Measurements from ENCODE around the gene STAT5B.
"Not testable (repeated sequence)": the region's sequence is repeated elsewhere in the genome, so short reads cannot be mapped to it uniquely, and the experiment has no call there.

The STAT5B gene

DNA sequence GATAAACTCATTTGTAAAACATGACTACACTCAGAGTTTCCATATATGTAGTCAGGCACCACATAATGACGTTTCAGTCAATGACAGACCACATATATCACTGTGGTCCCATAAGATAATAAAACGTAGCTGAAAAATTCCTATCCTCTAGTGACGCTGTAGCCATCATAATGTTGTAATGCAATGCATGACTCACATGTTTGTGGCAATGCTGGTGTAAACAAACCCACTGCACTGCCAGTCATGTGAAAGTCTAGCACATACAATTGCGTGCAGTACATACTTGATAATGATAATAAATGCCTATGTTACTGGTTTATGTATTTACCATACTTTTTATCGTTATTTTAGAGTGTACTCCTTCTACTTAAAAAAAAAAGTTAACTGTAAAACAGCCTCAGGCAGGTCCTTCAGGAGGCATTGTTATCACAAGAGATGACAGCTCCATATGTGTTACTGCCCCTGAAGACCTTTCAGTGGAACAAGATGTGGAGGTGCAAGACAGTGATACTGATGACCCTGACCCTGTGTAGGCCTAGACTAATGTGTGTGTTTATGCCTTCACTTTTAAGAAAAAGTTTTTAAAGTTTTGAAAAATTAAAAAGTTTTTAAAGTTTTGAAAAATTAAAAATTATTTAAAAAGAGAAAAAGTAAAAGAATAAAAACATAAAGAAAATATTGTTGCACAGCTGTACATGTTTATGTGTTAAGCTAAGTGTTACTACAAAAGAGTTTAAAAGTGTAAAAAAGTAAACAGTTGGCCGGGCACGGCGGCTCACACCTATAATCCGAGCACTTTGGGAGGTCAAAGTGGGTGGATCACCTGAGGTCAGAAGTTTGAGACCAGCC is 9.0 kb downstream of the STAT5B start:
- peak; percentile 84 for DNase-seq

DNA sequence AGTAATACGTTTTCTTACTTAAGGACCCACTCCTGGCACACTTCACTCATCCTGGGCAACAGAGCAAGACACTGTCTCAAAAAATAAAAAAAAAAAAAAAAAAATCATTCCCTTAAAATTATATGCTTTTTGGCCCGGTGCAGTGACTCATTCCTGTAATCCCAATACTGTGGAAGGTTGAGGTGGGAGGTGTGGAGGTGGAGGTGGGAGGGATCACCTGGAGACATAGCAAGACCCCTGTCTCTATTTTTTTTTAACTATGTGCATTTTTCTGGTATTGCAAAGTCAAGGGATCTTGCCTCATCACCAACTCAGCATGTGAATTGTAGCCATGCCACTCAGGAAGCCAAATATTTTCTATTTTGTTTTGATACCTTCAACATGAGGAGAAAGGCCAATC is 9.7 kb downstream of the STAT5B start:
- no peak for DNase-seq

DNA sequence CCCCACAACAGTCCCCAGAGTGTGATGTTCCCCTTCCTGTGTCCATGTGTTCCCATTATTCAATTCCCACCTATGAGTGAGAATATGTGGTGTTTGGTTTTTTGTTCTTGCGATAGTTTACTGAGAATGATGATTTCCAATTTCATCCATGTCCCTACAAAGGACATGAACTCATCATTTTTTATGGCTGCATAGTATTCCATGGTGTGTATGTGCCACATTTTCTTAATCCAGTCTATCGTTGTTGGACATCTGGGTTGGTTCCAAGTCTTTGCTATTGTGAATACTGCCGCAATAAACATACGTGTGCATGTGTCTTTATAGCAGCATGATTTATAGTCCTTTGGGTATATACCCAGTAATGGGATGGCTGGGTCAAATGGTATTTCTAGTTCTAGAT is 11.8 kb downstream of the STAT5B start:
- not testable (repeated sequence) for DNase-seq

DNA sequence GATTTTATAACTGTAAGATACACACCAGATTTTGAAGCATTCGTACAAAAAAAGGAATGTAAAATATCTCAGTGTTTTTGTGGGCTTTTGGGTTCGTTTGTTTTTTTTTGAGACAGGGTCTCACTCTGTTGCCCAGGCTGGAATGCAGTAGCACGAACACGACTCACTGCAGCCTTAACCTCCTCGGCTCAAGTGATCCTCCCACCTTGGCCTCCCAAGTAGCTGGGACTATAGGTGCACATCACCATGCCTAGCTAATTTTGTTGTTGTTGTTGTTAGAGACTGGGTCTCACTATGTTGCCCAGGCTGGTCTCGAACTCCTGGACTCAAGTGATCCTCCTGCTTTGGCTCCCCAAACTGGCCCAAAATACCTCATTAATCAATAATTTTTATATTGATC is 15.9 kb downstream of the STAT5B start:
- no peak for DNase-seq

DNA sequence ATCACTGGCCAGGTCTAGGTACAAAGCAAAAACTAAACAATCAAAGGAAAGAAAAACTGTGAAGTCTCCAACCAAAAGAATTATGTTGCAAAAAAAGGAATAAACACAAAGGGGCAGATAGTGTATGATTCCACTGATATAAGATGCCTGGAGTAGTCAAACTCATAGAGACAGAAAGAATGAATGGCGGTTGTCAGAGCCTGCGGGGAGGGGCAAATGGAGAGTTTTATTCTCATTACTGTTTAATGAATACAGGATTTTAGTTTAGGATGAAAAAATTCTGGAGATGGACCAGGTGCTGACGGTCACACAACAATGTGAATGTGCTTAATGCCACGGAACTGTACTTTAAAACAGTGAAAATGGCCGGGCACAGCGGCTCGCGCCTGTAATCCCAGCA is 20.7 kb downstream of the STAT5B start:
- no peak for DNase-seq

DNA sequence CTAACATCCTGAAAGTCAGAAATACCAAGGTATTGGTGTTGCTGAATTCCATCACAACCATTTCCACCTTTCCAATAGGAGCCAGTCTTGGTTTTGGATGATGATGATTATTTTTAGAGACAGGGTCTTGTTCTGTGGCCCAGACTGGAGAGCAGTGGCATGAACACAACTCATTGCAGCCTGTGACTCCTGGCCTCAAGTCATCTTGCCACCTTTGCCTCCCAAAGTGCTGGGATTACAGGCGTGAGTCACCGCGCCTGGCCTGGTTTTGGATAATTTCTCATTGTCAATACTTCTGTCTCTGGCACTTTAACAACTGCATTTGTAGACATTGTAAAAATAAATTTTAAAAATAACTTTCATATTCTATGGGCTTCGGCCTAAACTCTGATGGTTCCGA is 22.6 kb downstream of the STAT5B start:
- DNase-seq = peak; percentile 18

DNA sequence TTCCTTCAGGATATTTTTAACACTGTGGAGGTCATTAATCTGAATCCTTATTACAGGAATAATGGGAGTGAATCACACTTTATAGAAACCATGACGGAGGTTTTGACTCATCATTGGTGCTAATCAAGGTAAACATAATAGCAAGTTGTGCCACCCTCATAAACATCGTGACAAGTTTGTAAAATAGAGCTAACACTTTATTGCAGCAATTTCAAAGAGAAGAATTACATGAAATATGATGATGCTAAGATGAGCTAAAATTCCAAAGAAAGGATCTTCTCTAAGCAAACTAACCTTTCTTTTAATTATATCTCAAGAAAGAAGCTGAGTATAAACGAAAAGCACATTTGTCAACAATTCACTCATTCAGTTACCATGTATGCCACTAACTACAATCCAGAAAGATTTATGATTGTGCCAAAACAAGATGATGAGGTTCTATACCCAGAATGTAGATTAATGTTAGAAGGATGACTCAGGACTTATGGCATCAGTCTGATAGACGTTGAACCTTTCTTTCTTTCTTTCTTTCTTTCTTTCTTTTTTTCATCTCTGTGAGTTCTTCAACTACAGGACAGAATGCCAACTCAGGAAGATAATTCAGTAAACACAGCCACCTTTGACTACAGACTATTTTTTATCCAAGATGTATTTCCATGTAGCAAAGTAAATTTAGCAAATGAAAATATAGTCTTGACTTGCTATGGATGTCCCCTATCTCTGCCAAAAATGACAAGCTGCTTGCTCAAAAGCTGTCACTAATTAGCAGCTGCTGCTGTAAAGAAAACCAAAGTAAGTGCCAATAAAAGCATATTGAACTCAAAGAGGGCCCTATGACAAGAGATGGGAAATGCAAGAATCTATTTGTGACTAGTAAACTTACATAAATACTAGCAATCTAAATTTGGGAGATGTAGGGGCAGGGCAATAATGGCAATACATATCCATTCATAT is 23.3 kb downstream of the STAT5B start:
- peak; percentile 77 for DNase-seq

DNA sequence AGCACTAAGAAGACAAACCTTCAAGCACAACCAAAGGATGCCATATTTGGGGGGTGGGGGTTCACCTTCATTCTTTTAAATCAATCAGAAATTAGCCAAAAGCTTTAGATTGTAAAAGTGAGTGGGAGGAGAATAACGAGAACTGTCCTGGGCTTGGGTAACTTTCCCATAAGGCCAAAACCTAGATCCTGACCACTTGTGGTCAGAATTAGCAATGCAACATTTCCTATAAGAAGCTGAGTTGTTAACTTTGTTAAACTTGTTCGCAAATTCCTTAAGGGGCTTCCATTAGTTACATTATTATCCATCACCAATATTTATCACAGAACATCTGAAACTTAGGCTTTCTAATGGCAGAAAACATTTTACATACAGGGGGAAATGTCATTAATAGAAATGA is 25.1 kb downstream of the STAT5B start:
- peak; percentile 11 for DNase-seq

DNA sequence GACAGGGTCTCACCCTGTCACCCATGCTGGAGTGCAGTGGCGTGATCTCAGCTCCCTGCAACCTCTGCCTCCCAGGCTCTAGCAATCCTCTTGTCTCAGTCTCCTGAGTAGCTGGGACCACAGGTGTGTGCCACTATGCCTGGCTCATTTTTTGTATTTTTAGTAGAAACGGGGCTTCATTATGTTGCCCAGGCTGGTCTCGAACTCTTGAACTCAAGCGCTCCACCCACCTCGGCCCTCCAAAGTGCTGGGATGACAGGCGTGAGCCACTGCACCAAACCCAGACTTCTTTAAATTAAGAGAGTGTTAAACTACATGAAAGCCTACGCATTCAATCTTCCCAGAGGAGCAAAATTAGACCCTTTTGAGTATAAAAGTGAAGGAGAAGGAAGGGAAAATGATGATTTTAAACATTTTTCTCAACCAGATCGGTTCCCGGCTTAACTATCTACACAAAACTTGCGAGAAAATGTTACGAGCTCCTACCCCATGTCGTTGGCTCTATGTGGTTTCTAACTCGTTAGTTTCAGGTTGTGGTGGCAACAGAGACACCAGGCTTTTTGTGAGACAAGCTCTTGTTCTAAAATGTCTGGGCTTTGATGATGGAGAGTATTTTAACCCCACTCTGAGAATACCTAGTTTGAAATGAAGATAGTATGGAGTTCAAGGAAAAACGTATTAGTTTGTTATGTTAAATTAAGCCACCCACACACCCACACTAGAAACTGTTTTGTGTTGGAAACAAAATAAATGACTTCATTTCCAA is 26.3 kb downstream of the STAT5B start:
- no peak for DNase-seq

DNA sequence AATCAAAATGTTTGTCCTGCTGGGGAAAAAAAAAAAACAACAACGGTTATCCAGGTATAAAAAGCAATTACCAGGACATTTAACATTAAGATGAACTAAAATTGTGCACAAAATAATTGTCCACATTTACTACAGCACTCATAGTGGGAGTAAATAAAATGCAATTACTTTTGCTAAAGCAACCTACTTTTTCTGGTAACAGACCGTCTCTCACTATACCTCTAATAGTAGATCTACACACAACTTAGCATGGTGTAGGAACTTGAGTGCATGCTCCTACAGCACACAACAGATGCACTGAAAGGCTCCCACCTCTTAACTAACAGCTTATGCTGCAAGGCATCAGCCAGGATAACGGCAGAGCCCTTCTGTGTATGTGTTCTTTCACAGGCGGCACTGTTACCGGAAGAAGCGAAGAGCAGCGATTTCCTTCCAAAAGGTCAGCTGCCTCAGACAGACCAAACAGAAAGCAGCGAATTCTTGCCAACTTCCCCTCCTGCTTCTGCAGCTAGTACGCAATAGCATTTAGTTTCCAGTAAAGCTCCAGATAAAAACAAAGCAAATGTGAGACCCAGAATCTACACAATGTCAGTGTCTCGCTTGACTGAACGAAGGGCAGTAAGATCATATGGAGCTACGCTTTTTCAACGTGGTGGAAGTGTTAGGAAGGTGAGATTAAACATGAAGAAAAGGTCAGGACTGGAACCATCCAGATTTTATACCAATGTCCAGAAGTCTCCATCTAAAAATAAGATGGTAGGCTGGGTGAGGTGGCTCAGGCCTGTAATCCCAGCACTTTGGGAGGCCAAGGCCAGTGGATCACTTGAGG is 27.6 kb downstream of the STAT5B start:
- DNase-seq = peak; percentile 62

DNA sequence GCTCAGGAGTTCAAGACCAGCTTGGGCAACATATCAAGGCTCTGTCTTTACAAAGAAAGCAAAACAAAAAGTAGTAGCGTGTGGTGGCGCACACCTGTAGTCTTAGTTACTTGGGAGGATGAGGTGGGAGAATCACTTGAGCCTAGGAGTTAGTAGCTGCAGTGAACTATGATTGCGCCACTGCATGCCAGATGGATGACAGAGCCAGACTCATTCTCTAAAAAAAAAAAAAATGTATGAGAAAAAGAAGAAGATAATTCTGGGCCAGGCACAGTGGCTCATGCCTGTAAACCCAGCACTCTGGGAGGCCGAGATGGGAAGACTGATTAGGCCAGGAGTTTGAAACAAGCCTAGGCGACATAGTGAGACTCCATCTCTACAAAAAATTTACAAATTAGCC is 28.5 kb downstream of the STAT5B start:
- peak; percentile 80 for DNase-seq

DNA sequence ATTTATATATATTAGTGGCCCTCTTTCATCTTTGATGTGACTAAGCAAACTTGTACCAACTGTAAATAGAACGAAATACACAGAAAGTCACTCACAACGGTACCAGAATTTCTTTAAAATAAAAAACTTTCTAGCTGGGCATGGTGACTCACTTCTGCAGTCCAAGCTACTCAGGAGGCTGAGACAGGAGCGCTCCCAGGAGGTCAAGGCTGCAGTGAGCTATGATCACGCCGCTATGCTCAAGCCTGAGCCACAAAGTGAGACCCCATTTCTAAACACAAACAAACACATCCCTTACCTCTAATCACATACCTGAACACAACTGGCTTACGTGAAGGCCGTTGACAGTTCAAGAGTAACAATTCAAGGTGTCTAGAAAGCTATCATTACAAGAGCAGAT is 29.7 kb downstream of the STAT5B start:
- DNase-seq = no peak

DNA sequence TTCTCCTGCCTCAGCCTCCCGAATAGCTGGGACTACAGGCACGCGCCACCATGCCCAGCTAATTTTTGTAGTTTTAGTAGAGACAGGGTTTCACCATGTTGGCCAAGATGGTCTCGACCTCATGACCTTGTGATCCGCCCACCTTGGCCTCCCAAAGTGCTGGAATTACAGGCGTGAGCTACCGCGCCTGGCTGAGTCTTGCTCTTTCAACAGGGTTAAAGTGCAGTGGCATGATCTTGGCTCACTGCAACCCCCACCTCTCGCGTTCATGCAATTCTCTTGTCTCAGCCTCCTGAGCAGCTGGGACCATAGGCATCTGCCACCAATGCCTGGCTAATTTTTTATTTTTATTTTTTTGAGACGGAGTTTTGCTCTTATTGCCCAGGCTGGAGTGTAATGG is 31.0 kb downstream of the STAT5B start:
- not testable (repeated sequence) for DNase-seq

DNA sequence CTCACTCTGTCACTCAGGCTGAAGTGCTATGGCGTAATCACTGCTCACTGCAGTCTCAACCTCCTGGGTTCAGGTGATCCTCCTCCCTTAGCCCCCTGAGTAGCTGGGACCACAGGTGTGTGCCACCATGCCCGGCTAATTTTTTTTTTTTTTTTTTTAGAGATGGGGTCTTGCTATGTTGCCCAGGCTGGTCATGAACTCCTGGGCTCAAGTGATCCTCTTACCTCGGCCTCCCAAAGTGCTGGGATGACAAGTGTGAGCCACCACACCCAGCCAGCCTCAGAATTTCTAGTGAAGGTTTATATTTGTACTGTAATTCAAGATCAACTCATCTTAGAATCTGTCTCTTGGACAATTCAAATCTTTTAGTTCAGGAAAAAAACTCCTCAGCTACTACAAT is 32.1 kb downstream of the STAT5B start:
- DNase-seq = not testable (repeated sequence)

DNA sequence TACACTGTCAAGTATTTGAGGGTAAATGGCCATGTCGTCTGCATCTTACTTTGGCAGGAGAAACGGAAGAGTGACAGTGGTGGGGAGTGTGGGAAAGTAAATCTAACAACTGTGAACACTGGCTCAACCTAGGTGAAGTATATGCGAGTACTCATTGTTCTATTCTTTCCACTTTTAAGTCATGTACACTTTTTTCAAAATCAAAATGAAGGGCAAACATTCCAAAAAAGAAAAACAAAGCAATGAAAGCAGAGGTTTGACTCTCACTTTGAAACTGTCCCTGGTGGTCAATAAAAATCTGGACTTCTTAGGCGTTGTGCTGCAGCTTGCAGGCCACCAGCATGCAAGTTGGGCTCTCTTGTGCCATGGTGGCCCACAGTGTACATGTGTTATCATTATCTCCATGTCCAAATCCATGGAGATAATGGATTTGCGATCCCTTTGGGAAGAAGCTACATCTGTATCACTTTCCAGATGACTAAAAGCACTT is 32.7 kb downstream of the STAT5B start:
- DNase-seq = no peak

DNA sequence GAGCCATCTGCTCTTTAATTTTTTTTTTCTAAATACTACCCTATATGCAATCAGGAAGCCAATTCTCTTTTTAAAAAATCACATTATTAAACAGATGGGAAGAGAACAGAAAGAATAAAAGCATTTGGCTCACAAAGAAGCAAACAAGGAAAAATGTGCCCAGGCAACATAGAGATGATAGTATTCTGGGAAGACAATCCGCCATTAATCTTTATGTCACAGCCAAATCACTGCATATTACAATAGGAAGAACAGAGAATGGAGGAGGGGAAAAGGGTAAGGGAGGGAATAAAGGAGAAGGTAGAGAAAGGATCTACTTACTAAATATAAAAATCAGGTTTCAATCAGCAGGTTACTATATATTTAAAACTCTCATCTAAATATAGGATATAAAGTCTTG is 34.3 kb downstream of the STAT5B start:
- DNase-seq = no peak

DNA sequence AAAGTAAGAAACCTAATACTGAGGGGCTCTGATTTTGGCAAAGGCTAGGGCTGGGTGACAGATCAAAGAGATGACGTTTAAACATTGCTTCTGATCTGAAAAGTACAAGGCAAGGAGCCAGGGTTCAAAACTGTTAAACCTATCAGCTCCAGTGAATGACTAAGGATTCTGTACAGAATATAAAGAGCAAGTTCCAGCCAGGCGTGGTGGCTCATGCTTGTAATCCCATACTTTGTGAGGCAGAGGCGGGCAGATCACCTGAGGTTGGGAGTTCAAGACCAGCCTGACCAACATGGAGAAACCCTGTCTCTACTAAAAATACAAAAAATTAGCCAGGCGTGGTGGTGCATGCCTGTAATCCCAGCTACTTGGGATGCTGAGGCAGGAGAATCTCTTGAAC is 35.3 kb downstream of the STAT5B start:
- not testable (repeated sequence) for DNase-seq

DNA sequence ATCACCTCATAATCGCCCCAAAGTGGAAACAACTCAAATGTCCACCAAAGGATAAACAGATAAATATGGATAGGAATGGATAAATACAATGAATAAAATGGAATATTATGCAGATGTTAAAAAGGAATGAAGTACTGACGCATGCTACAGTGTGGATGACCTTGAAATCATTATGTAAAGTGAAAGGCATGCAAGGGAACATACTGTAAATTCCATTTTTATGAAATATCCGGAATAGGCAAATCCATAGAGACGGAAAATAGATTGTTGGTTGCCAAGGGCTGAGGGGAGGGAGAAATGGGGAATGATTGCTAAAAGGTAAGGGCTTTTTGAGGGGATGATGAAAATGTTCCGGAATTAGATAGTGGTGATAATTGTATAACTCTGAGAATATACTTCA is 36.0 kb downstream of the STAT5B start:
- DNase-seq = peak; percentile 27

DNA sequence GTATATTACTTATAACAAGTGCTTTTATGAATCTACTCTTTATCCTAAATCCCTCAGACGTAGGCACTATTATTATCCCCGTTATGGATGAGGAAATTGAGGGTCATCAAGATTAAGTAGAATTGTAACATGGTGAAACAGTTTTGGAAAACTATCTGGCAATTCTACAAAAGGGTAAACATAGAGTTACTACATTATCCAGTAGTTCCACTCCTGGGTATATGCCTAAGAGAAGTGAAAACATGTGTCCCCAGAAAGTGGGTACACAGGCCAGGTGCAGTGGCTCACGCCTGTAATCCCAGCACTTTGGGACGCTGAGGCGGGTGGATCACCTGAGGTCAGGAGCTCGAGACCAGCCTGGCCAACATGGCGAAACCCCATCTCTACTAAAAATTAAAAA is 36.6 kb downstream of the STAT5B start:
- DNase-seq = not testable (repeated sequence)

DNA sequence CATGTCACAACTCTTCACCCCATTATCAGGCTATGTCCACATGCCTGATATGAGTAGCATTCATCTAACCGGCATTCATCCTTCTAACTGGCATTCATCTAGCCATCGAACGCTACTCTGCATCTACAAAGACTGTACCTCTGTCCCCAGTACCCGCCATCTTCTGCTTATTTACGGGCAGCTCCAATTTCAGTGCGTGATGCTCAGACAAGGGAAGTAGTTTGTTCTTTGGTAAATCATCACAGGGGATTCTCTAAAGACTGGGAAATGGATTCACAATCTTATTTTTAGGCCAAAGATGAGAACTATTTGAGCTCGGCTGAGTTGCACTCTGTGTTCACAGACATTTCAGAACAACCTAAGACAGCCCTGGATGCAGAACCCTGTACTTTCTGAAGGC is 39.4 kb downstream of the STAT5B start:
- DNase-seq = no peak

DNA sequence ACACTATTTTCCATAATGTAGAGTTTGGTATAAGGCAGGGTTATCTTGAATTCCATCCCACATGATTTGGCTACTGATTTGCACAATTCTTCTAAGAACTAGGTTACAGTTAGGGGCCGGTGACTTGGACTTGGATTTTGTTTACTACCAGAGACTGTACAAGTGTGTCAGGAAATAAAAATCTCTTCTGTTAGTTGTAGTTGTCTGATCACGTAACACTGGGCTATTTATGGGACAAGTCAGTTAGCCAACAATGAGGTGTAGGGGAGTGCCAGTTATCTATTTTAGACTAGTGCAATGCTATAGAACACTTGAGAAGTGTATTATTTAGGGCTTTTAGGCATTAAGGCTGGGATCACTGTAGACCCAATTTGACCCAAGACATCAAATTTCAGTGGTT is 42.2 kb downstream of the STAT5B start:
- DNase-seq = no peak

DNA sequence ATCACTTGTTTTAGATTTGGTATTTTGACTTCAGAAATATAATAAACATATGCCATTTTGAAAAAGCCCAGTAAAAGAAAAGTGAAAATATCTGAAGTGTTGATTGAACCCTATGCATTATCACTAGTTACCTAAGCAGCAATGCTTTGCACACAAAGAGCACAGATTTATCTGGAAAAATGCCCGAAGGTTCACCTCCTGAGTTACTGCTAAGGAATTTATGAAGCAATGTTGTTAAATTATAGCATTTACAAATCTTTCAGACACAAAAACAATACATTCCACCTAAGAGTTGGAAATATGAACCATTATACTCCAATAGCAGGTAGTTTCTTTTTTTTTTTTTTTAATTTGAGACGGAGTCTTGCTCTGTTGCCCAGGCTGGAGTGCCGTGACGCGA is 43.0 kb downstream of the STAT5B start:
- peak; percentile 12 for DNase-seq
